HG02970 (cell line): ENCODE measurements around the gene NPAS2.

ENCODE experiments used
- ATAC-seq: cut with Tn5 transposase; IDR thresholded peaks from one replicate; pipeline ENCODE4 v1.9.1; 2021; ENCODE audit warnings: mild to moderate bottlenecking, moderate library complexity, moderate number of reproducible peaks; ENCODE audit not compliant: unreplicated experiment, low FRiP score

The NPAS2 gene

DNA sequence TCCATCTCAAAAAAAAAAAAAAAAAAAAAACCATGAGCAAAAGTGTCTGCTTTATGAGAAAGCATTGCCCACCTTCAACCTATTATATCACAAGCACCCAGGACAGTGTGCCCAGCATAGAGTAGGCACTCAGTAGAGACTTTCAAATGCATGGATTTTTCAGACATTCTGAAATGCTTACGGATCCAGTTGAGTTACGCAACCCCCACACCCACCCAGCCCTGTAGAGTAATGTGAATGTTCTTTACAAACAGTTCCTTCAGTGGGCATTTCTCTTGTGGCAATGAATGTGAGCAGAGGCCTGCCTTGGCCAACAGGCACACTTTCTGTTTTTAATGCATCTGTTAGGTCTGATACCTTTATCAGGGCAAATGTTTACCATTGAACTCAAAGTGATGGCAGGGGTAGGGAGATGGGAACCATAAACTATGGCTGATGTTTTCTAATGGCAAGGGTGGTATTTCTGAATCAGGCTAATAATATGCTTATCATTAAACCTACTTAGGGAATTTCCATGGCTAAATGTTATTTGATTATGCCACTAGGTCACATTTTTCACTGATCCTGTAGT, 117.1 kb downstream of the NPAS2 start:
- ATAC-seq: no peak

DNA sequence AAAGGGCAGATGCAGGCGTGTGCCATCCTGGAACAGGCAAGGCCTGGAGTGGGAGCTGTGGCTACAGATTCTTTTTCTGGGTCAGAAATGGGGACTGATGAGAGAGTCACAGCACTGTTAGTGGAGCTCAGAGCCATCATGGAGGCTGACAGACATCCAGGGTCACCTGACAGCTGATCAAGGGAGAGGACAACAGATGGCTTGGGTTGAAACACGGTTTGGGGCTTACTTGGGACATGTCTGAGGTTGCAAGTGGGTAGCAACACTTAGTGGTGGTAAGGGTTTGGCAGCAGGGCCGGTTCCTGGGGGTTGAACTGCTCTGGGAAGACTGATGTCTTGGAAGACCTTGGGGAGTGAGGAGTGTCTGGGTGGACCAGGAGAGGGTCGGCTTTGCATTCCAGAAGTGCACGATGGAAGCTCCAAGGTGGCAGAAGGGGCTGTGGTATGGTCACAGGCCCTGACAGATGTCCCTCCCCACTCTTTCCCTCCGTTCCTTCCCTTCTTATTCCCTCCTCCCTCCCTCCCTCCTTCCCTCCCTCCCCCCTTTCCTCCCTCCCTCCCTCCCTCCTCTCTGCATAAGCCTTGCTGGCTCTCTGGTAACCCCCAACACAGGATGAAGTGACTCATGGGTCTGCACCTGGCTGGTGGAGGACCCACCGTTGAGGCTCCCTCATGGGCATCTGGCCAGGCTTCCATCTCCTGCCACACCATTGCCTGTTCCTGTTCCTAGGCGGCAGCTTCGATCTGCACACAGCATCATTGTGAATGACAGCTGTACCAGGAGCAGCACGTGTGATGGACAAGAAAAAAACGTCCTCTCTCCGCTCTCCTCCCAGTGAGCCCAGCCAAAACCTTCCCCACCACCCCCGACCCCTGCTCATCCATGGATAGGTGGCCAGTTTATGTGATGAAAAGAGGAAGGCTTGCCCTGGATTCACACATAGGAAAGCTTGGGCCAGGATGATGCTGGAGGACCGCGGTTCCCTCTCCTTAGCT, 118.4 kb downstream of the NPAS2 start:
- ATAC-seq: no peak

DNA sequence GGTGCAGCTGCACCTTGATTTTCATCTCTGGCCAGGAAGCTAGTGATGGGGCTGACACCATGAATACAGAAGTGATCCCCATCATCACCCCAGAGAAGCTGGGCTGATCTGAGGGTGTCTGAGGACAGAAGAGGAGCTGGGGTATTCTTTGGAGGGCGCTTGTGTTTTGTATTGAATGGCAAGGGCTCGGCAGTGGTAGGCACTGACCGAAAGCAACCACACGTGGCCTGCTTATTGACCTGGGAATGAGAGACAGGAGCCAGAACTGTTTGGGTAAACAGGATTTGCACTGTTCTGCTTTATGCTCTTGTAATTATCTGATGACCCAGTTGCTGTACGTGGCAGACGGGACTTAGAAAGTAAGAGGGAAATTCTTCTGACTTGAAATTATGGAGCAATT, 119.5 kb downstream of the NPAS2 start:
- ATAC-seq: no peak

DNA sequence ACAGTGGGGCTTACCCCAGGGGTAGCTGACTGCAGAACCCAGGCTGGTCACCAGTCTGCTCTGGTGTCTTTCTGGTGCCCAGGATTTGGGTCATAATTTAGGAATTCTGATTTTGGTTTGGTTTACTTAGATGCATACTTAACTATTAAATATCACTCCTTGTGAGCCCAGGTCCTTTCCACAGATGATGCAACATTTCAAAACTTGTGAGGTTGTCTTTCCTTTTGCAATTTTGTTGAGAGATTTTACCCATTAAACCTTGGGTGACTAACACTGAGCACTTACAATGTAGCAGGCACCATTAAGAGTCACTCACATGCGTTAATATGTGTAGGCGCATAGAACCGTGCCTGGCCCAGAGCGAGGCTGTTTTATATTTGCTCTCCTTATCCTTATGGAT, 120.3 kb downstream of the NPAS2 start:
- ATAC-seq: no peak

DNA sequence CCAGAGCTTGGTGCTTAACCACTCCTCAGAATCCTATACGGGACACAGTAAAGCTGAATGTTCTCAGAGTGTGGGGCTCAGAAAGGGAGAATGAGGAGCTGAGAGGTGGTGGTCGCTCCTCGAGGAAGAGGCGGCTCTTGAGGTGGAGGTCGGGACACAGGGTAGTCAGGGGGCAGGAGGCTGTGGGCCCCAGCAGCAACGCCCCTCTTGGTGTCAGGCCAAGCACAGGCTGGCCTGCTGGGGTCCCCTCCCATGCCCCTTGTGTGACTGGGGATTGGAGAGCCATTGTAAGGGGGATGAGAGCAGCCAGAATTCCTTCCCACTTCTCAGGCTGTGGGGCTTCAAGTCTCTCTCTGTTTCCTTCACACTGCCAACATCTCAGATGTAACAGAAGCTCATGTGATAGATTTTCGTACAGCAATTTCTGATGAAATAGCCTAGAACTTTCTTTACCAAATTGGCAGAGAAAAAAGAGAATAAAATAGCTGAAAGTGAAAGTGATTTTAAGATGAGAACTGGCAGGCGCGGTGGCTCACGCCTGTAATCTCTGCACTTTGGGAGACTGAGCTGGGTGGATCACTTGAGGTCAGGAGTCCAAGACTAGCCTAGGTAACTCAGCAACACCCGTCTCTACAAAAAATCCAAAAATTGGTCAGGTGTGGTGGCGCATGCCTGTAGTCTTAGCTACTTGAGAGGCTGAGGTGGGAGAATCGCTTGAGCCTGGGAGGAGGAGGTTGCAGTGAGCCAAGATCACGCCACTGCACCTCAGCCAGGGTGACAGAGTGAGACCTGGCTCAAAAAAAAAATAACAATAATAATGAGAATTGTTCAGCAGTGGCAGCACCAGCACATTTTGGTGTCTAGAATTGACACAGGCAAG, 121.1 kb downstream of the NPAS2 start:
- ATAC-seq: no peak

DNA sequence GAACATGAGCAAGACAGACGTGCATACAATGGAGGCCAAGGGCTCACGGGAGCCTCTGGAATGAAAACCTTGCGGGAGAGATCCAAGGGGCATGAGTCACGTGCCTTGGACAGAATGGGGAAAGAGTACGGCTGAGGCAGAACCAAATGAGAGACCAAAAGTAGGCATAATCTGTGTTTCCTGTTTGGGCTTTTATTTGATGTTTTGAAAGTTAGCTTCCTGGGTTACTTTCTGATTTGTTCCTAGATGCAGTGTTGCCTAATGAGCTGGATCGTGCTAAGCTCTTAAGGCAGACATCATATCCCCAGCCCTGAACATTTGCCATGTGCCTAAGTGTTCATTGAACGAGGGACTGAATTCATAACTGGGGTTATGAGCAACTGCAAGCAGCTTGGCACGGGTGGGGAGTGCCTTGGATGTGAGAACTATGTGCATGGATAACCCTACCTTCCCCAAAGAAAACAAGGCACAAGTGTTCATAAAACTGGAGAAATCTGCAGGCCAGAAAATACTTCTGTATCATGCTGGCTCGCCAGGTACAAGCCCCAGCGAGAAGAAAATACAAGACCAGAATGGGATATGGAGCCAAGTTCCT, 121.8 kb downstream of the NPAS2 start:
- ATAC-seq: no peak

DNA sequence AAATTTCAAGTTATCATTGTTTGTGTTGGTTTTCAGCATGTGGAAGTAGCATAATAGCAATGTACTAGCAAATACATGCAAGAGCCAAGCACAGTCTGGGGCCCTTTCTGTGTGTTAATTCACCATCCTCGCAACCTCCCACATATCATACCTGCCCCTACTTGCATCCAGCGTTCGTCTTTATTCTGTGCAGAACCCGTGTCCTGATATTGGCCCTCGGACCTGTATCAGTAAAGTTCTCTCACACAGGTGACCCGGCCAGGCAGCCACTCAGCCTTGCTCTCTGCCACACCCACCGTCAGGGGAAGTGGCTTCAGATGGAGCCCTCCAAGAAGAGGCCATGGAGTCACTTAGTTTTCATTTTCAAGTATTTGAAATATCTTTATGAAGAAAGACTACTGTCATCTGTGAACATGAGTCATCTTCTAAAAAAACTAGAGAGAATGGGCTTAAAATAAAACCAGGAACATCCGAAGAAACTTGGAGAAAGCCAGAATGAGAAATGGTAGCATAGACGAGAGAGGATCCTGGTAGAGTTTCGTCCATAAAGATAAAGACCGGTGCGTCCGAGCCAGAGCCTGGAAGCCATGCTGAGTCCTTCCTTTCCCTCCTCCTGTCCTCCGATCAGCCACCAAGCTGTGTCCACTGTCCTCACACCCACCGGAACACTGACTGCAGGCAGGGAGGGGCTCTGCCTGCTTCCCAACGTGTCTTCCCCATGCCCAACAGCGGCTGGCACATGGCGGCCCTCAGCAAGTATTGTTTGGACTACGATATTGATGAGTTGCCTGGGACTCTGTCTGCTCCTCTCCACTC, 124.9 kb downstream of the NPAS2 start:
- no peak for ATAC-seq

DNA sequence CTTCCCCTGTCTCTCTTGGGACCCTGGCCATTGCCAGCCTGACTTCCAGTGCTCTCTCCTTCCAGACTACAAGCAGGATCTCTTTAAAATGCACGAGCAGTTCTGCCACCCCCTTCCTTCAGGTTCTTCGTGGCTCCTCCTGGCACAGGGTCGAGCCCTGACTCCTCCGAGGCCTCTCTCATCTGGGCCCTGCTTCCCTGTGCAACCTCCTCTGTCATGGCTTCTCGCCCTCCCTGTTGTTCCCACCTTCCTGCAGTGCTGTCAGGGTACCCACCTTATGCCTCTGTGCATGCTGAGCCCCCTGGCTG, 125.4 kb downstream of the NPAS2 start:
- no peak for ATAC-seq

DNA sequence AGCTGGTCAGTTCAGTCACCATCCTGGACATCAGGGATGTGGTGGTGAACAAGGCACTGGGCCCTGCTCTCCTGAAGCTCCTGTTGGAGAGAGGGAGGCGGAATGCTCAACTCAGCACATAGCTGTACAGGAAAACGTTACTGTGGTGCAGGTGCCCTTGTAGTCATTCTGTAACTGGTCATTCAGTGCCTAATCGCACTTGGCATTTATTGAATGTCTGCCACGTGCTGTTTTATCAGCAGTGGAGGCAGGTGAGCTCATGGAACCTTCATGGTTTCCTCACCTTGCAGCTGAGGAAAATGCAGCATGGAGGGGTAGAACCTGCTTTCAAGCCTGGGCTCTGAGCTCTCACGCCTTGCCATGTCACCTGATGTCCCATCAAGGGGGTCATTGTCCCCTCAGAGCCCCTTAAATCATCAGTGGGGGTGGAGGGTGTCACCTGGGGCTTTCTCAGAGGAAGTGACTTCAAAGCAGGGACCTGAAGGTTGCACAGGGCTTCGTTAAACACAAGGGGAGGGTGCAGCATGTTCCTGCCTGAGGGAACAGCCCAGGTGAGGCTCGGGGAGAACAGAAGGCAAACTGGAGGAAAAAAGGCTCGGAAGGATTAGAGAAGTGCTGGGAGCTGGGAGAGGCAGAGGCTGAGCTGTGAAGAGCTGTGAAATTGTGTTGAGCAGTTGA, 126.1 kb downstream of the NPAS2 start:
- no peak for ATAC-seq

DNA sequence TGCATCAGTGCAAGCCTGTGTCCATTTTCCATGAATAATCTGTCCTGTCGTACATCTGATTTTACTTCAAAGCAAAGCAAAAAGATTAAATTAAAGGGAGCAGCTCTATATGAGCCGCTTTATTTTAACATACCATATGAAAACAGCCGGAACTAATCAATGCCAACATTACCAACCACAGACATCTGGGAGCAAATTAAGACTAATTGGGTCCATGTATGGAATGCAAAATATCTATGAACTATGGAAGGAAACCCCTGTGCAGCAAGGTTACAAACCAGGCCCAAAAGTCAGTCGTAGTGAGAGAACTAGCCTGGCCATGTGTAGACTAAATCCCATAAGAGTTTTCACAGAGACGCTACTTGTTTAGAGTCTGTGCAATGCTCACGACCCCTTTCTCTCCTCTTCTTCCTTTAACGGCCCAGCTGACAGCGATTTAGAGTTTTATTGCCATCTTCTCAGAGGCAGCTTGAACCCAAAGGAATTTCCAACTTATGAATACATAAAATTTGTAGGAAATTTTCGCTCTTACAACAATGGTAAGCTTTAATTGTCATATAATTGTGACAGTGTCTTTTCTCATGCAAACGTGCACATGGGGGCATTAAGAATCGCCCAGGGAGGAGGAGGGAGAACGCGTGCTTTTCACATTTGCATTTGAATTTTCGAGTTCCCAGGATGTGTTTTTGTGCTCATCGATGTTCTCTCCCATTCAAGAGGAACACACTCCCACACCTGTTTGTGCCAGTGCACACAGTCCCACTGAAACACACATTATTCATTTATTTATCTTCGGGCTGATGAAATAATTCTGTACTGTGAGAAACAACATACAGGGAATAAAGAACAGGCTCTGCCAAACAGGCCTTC, 129.2 kb downstream of the NPAS2 start:
- no peak for ATAC-seq

DNA sequence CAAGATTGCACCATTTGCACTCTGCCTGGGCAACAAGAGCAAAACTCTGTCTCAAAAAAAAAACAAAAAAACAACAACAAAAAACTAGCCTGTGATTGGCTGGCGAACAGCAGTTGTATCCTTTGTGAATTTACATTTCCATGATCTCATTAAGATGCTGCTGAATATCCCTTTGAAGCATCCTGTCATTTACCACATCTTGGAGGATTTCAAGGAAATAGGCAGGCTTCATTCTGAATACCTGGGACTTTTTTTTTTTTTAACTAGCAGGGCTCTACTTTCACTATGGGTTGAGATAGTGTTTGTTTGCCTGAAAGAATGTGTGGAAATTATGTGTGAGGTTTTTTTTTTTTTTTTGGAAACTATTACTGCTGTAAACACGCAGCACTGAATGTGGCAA, 132.6 kb downstream of the NPAS2 start:
- no peak for ATAC-seq

DNA sequence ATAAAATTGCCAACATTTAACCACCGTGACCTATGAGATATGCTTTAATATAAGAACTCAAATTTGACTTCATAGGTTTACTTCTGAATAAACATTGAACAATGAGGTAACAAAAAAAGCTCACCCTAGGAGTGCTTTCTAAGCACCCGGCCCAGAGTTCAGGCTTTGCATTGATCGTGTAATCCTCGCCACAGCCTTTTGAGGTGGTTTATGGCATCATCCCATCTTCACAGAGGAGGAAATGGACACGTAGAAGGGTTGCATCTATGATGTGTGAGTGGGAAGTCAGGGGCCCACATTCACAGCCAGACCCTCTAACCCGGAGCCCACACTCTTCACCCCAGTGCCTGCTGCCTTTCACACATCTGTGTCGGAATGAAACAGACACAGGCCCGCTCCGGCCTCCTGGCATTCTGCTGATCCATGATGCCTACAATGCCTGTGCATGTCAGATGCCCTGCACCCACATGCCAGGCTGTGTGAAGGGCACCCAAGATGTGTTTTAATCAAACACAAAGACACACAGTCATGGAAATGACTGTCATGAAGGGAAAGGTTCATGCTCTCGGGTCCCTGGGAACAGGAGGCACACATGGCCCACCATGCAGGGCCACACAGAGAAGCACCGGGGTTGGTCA, 133.6 kb downstream of the NPAS2 start:
- ATAC-seq: no peak

DNA sequence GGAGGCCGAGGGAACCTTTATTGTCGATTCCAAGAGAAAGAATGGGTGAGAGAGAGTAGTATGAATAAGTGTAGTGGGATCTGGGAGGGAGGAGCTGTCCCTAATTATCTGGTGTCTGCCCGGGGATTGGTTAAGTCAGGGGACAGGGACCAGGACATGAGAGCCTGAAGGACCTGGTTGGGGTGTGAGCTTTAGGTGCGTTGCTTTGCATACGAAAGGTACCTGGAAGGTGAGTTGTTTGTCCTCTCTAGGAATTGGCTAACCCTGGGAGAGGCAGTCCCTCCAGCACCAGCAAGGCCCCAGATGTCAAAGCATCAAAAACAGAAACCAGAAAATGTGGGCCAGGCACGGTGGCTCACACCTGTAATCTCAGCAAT, 134.1 kb downstream of the NPAS2 start:
- no peak for ATAC-seq

DNA sequence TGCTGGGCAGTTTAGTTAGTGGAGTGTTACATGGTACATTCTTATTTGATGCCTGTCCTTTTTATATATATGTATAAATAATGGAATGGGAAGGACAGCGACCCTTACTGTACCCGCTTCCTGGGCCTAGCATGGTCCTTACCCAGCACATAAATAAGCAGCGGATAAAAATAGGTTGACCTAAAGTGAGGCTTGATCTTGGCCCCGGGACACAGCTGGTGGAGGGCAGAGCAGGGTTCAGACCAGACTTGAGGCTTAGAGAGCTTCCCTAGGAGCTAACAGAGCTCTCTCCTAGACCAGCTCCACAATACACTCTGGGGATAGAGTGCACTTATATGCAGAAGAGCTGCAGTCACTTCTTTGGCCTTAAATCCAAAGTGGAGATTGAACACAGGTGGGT, 135.3 kb downstream of the NPAS2 start:
- no peak for ATAC-seq

DNA sequence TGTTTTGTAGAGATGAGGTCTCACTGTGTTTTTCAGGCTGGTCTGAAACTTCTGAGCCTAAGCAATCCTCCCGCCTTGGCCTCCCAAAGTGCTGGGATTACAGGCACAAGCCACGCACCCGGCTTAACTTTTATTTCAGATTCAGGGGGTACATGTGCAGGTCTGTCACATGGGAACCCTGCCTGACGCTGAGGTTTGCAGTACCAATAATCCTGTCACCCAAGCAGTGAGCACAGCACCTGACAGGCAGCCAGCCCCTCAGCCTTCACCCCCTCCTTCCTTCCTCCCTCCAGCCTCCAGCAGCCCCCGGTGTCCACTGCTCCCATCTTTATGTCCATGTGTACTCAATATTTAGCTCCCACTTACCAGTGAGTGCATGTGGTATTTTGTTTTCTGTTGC, 136.1 kb downstream of the NPAS2 start:
- no peak for ATAC-seq

DNA sequence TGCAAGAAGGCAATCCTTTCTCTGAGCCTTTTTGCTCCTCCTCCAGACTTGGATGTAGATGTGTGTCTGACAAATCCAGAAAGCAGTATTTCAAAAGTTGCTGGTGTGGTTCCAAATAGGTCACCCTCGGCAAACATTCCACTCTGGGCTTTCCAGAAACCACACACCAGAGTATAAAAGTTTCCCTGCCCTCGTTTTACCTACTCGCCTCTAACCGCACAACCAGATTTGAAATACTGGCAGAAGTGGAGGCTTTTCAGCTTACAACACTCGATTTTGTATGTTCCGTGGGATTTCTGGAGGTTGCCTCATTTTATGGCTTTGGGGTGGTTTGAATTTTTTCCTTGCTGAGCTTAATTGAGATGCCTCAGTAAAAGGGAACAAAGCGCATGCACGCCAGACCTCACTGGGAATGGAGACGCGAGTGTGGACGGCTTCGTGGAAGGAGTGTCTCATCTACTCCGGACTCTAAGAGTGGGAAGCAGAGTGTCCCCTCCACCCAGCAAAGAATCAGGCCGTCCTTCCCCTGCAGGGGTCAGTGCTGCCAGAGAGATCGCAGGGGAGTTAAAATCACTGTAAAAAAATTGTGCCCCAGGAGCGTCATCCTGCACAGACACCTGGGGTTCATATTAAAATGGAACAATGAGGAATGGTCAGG, 138.2 kb downstream of the NPAS2 start:
- ATAC-seq: no peak

DNA sequence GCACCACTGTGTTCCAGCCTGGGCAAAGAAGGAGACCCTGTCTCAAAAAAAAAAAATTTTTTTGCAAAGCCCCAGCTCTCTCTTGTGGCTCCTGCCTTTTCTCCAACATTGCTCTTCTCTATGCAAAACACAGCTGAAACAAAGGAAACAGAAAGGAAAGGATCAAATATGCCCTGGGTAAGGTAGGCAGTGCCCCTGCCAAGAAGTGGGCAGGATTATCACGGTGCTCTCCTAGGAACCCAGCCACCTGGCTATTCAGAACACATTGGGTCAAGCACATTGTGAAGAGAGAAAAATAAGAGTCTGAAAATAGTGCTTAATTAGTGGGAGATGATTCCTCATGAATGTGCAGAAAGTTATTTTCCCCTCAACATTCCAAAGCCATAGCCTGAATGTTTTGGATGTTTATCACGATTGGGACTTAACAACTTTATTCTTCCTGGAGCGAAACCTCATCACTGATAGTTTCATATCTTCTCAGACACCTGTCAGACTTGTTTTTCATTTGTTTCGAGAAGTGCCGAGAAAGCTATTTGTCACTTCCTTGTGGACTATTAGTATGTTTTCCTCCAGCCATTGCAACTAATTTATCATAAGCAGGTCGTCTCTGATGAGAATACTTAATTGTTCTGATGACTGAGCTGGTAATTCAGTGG, 139.4 kb downstream of the NPAS2 start:
- ATAC-seq: no peak
